ENCODE results near the gene MCOLN2.

The MCOLN2 gene

DNA sequence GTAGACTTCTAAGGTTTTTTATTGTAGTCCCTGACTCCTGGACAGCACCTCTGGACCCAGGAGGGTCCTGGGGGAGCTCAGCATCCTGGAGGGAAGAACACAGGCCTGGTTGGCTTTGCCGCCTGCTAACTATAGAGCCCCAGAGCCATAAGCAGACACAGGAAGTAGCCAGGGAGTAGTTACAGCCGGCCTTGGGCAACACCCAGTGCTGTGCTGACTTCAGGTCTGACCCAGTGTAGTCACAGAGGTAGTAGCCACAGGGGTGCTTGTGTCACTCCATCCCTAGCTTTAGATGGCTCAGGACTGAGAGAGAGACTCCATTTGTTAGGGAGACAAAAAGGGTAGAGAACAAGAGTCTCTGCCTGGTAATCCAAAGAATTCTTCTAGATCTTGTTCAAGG is 21.9 kb downstream of the MCOLN2 start:
- Histone ChIP-seq H3K27me3 (ENCODE audit: insufficient read depth, low read length, poor library complexity) (no peaks in the 10 kb centered on the region), H4K20me1 (ENCODE audit: insufficient read depth, low read length) (no peaks in the 10 kb centered on the region), H2AFZ (ENCODE audit: low read depth, low read length) (no peak overlapping the region), H3K9ac (ENCODE audit: low read depth, low read length) (no peak overlapping the region), H3K9me3 (ENCODE audit: insufficient read depth, low read length, severe bottlenecking) (no peaks in the 10 kb centered on the region), H3K4me2 (ENCODE audit: insufficient read depth, low read length) (no peak overlapping the region), H3K79me2 (ENCODE audit: insufficient read depth, low read length) (no peaks in the 10 kb centered on the region), H3K4me3 (ENCODE audit: low read depth in 1 of 2, low read length in 2 of 2) (no peak overlapping the region), H3K27ac (ENCODE audit: low read length) (no peak overlapping the region), H3K4me1 (ENCODE audit: insufficient read depth, low read length) (no peaks in the 10 kb centered on the region), H3K36me3 (ENCODE audit: insufficient read depth, low read length) (no peaks in the 10 kb centered on the region)
- no peak for TF ChIP-seq CTCF (IDR thresholded peaks at IDR 0.05; ENCODE audit: borderline replicate concordance, extremely low read depth, low read length, poor library complexity, severe bottlenecking)
- TF ChIP-seq EZH2 (IDR thresholded peaks at IDR 0.05; ENCODE audit: borderline replicate concordance, low read depth, low read length, severe bottlenecking): no peak
- ATAC-seq (ENCODE audit: insufficient read depth, low read depth) (no peak), DNase-seq (no peak)

GRCh38 chr1:84973498-84974334 is 23.2 kb downstream of the MCOLN2 start:
- Histone ChIP-seq H3K36me3 (ENCODE audit: insufficient read depth, low read length) (no peaks in the 10 kb centered on the region), H3K9ac (ENCODE audit: low read depth, low read length) (no peak overlapping the region), H3K79me2 (ENCODE audit: insufficient read depth, low read length) (no peaks in the 10 kb centered on the region), H2AFZ (ENCODE audit: low read depth, low read length) (no peak overlapping the region), H3K27ac (ENCODE audit: low read length) (no peak overlapping the region), H3K9me3 (ENCODE audit: insufficient read depth, low read length, severe bottlenecking) (no peaks in the 10 kb centered on the region), H4K20me1 (ENCODE audit: insufficient read depth, low read length) (no peaks in the 10 kb centered on the region), H3K27me3 (ENCODE audit: insufficient read depth, low read length, poor library complexity) (no peaks in the 10 kb centered on the region), H3K4me3 (ENCODE audit: low read depth in 1 of 2, low read length in 2 of 2) (no peak overlapping the region), H3K4me1 (ENCODE audit: insufficient read depth, low read length) (no peaks in the 10 kb centered on the region), H3K4me2 (ENCODE audit: insufficient read depth, low read length) (no peak overlapping the region)
- no peak for DNase-seq
- no peak for ATAC-seq (ENCODE audit: insufficient read depth, low read depth)
- no peak for TF ChIP-seq CTCF (IDR thresholded peaks at IDR 0.05; ENCODE audit: borderline replicate concordance, extremely low read depth, low read length, poor library complexity, severe bottlenecking)
- no peak for TF ChIP-seq EZH2 (IDR thresholded peaks at IDR 0.05; ENCODE audit: borderline replicate concordance, low read depth, low read length, severe bottlenecking)

GRCh38 chr1:84972377-84972987 is 24.4 kb downstream of the MCOLN2 start:
- no peaks in the 10 kb centered on the region for H3K27me3 ChIP-seq (ENCODE audit: insufficient read depth, low read length, poor library complexity)
- ATAC-seq (ENCODE audit: insufficient read depth, low read depth): peak; percentile 40; the same call in 1 of the 3 replicates
- no peak for TF ChIP-seq EZH2 (IDR thresholded peaks at IDR 0.05; ENCODE audit: borderline replicate concordance, low read depth, low read length, severe bottlenecking)
- no peak for TF ChIP-seq CTCF (IDR thresholded peaks at IDR 0.05; ENCODE audit: borderline replicate concordance, extremely low read depth, low read length, poor library complexity, severe bottlenecking)
- no peak for DNase-seq
- H3K9me3 ChIP-seq (ENCODE audit: insufficient read depth, low read length, severe bottlenecking): no peaks in the 10 kb centered on the region
- H3K9ac ChIP-seq (ENCODE audit: low read depth, low read length): no peak overlapping the region
- no peak overlapping the region for H3K4me2 ChIP-seq (ENCODE audit: insufficient read depth, low read length)
- no peaks in the 10 kb centered on the region for H3K36me3 ChIP-seq (ENCODE audit: insufficient read depth, low read length)
- H3K4me3 ChIP-seq (ENCODE audit: low read depth in 1 of 2, low read length in 2 of 2): no peak overlapping the region
- no peak overlapping the region for H3K27ac ChIP-seq (ENCODE audit: low read length)
- H4K20me1 ChIP-seq (ENCODE audit: insufficient read depth, low read length): no peaks in the 10 kb centered on the region
- no peaks in the 10 kb centered on the region for H3K4me1 ChIP-seq (ENCODE audit: insufficient read depth, low read length)
- no peak overlapping the region for H2AFZ ChIP-seq (ENCODE audit: low read depth, low read length)
- no peaks in the 10 kb centered on the region for H3K79me2 ChIP-seq (ENCODE audit: insufficient read depth, low read length)

Data from DND-41 (cell line).